SU-DHL-6 (cell line): Measurements from ENCODE around the gene DUSP16.

Source experiments
- H2AFZ ChIP-seq: fragments of 200-600 bp; sonication (generic); 2 replicates; pipeline ENCODE4 v1.6.1; 2014; ENCODE audit warnings: low read depth, mild to moderate bottlenecking, moderate library complexity, mixed read lengths, antibody characterized with exemption, low read length; ENCODE audit not compliant: severe bottlenecking
- H3F3A ChIP-seq: fragments of 200-600 bp; shearing (Covaris generic); 2 replicates; pipeline ENCODE4 v1.6.0; 2016; ENCODE audit warnings: antibody characterized with exemption, mild to moderate bottlenecking; ENCODE audit not compliant: insufficient read depth
- H3K27ac ChIP-seq: fragments of 200-600 bp; sonication (generic); 2 replicates; pipeline ENCODE4 v1.5.1; 2016; ENCODE audit warnings: low read depth, mild to moderate bottlenecking, low read length, moderate library complexity, mixed read lengths
- H3K27me3 ChIP-seq: fragments of 200-600 bp; sonication (generic), shearing (Covaris generic); 2 replicates; pipeline ENCODE4 v1.6.0; 2014; ENCODE audit warnings: mild to moderate bottlenecking, low read length
- H3K36me3 ChIP-seq: fragments of 200-600 bp; sonication (generic); 2 replicates; pipeline ENCODE4 v1.6.1; 2014; ENCODE audit warnings: mild to moderate bottlenecking, low read length, mixed read lengths
- H3K4me2 ChIP-seq: fragments of 300-600, 200-600 bp; shearing (Covaris generic), sonication (generic); 2 replicates; pipeline ENCODE4 v1.6.0; 2014; ENCODE audit warnings: low read length, low read depth, mild to moderate bottlenecking; ENCODE audit not compliant: poor library complexity, severe bottlenecking
- H3K4me3 ChIP-seq: fragments of 200-600 bp; sonication (generic); 2 replicates; pipeline ENCODE4 v1.5.1; 2014; ENCODE audit warnings: antibody characterized with exemption, low read length, mild to moderate bottlenecking, mixed read lengths; ENCODE audit not compliant: insufficient read depth, poor library complexity, severe bottlenecking
- H3K79me2 ChIP-seq: fragments of 200-600 bp; sonication (generic); 2 replicates; pipeline ENCODE4 v1.6.1; 2014; ENCODE audit warnings: mild to moderate bottlenecking, low read length, moderate library complexity; ENCODE audit not compliant: insufficient read depth
- H3K9ac ChIP-seq: fragments of 200-600 bp; sonication (generic); 2 replicates; pipeline ENCODE4 v1.7.0; 2014; ENCODE audit warnings: mild to moderate bottlenecking, low read length
- H3K9me2 ChIP-seq: fragments of 200-600 bp; sonication (generic); replicated peaks from 2 replicates; pipeline ENCODE4 v1.6.1; 2014; ENCODE audit warnings: low read length; ENCODE audit not compliant: insufficient read depth
- H3K9me3 ChIP-seq: fragments of 200-600 bp; sonication (generic); 2 replicates; pipeline ENCODE4 v1.6.1; 2014; ENCODE audit warnings: low read length, mixed read lengths; ENCODE audit not compliant: insufficient read depth
- H4K20me1 ChIP-seq: fragments of 200-600 bp; sonication (generic); 2 replicates; pipeline ENCODE4 v1.6.1; 2014; ENCODE audit warnings: low read depth, mild to moderate bottlenecking, antibody characterized with exemption, low read length, moderate library complexity, mixed read lengths
- EZH2phosphoT487 ChIP-seq: fragments of 200-600 bp; sonication (generic), shearing (Covaris generic); conservative IDR thresholded peaks from 2 replicates; pipeline ENCODE4 v1.6.1; 2018; ENCODE audit warnings: mild to moderate bottlenecking, antibody characterized with exemption, low read length, moderate library complexity, mixed read lengths
- TF ChIP-seq, protein P1 (sequence below): fragments of 200-600 bp; sonication (generic); IDR thresholded peaks from one replicate; pipeline ENCODE4 v1.5.1; 2017; ENCODE audit warnings: antibody characterized with exemption, mild to moderate bottlenecking, low read length, moderate library complexity; ENCODE audit not compliant: insufficient read depth, poor library complexity, severe bottlenecking

The DUSP16 gene

DNA sequence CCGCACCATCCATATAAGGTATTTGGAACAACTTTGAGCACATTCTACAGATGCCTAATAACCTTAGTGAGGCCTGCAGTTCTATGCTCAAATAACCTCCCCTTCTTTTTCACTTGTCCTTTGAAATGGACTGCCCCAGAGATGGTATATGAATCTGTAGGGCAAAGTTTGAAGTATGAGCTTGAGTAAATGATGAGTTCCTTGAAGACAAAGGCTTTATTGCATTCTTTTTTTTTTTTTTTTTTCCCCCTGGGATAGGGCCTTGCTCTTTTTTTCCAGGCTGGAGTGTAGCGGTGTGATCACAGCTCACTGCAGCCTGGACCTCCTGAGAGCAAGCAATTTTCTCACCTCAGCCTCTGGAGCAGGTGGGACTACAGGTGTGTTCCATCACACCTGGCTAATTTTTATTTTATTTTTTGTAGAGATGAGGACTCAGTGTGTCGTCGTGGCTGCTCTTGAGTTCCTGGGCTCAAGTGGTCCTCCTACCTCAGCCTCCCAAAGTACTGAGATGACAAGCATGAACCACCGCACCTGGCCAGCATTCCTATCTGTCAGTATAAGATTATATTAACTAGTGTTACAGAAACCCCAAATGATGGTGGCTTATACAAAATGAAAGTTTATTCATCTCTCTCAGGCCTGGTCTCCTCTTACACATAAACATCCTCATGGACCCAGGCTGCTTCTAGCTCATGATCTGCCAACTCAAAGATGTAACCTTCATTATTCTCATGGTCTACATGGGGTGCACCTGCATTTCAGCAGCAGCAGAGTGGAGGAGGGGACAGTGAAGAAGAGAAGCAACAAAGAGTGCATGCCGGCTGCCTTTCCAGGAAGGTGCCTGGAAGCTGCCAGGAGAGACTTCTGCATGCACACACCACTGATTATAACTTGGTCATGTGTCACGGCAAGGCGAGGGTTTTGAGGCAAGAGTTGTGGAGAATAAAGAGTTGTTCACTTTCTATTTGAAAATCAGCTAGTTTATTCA, 101.4 kb downstream of the DUSP16 start:
- TF ChIP-seq, protein P1, sequence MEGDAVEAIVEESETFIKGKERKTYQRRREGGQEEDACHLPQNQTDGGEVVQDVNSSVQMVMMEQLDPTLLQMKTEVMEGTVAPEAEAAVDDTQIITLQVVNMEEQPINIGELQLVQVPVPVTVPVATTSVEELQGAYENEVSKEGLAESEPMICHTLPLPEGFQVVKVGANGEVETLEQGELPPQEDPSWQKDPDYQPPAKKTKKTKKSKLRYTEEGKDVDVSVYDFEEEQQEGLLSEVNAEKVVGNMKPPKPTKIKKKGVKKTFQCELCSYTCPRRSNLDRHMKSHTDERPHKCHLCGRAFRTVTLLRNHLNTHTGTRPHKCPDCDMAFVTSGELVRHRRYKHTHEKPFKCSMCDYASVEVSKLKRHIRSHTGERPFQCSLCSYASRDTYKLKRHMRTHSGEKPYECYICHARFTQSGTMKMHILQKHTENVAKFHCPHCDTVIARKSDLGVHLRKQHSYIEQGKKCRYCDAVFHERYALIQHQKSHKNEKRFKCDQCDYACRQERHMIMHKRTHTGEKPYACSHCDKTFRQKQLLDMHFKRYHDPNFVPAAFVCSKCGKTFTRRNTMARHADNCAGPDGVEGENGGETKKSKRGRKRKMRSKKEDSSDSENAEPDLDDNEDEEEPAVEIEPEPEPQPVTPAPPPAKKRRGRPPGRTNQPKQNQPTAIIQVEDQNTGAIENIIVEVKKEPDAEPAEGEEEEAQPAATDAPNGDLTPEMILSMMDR = no peak
- TF ChIP-seq EZH2phosphoT487 = no peak
- H2AFZ ChIP-seq = no peak overlapping the region
- H3K4me2 ChIP-seq = no peak overlapping the region
- no peaks in the 10 kb centered on the region for H4K20me1 ChIP-seq
- no peaks in the 10 kb centered on the region for H3K9me3 ChIP-seq
- H3K27me3 ChIP-seq = no peaks in the 10 kb centered on the region
- H3K9me2 ChIP-seq = no peaks in the 10 kb centered on the region
- H3K36me3 ChIP-seq = no peaks in the 10 kb centered on the region
- no peaks in the 10 kb centered on the region for H3K79me2 ChIP-seq
- no peak overlapping the region for H3K9ac ChIP-seq
- no peak overlapping the region for H3K4me3 ChIP-seq
- no peak overlapping the region for H3K27ac ChIP-seq
- no peaks in the 10 kb centered on the region for H3F3A ChIP-seq

- H3K27me3 ChIP-seq = no peaks in the 10 kb centered on the region
- H3F3A ChIP-seq = no peaks in the 10 kb centered on the region
- no peak overlapping the region for H3K4me2 ChIP-seq
- H3K27ac ChIP-seq = no peak overlapping the region
- no peaks in the 10 kb centered on the region for H4K20me1 ChIP-seq
- H3K9me3 ChIP-seq = no peaks in the 10 kb centered on the region
- no peak overlapping the region for H2AFZ ChIP-seq
- no peak overlapping the region for H3K4me3 ChIP-seq
- H3K79me2 ChIP-seq = no peaks in the 10 kb centered on the region
- H3K9me2 ChIP-seq = no peaks in the 10 kb centered on the region
- H3K36me3 ChIP-seq = no peaks in the 10 kb centered on the region
- no peak overlapping the region for H3K9ac ChIP-seq
- TF ChIP-seq, protein P1 = no peak
- no peak for TF ChIP-seq EZH2phosphoT487
These were observed 106.0 kb downstream of the DUSP16 start for GRCh38 chr12:12456637-12457036.

GRCh38 chr12:12454315-12454714, 108.3 kb downstream of the DUSP16 start:
- Histone ChIP-seq H3K27ac (no peak overlapping the region), H2AFZ (no peak overlapping the region), H3K9me3 (no peaks in the 10 kb centered on the region), H3K36me3 (no peaks in the 10 kb centered on the region), H3K79me2 (no peaks in the 10 kb centered on the region), H3K9ac (no peak overlapping the region), H4K20me1 (no peaks in the 10 kb centered on the region), H3F3A (no peaks in the 10 kb centered on the region), H3K27me3 (no peaks in the 10 kb centered on the region), H3K9me2 (no peaks in the 10 kb centered on the region), H3K4me3 (no peak overlapping the region), H3K4me2 (no peak overlapping the region)
- no peak for TF ChIP-seq EZH2phosphoT487
- TF ChIP-seq, protein P1 = no peak
